Osteoblast (primary cell): ENCODE measurements around the gene TMIGD3. TPM values are rescaled to one million over a fixed set of nuclear protein-coding genes. Genes with fewer than 3 reads are reported as not detected.

ENCODE experiments used
- DNase-seq: peaks from one replicate; pipeline ENCODE4 v3.0.0; 2011; ENCODE audit warnings: low spot score, mixed read lengths; ENCODE audit not compliant: insufficient read length; ENCODE audit errors: missing footprints
- H2AFZ ChIP-seq: 2 replicates; pipeline ENCODE4 v1.6.0; 2011; ENCODE audit warnings: mild to moderate bottlenecking, low read length
- H3K27ac ChIP-seq: 2 replicates; pipeline ENCODE4 v1.5.1; 2011; ENCODE audit warnings: mild to moderate bottlenecking, low read depth, low read length, moderate library complexity
- H3K27me3 ChIP-seq: 2 replicates; pipeline ENCODE4 v1.6.0; 2012; ENCODE audit warnings: mild to moderate bottlenecking, control low read depth, inconsistent platforms, low read length, moderate library complexity; ENCODE audit not compliant: insufficient read depth
- H3K36me3 ChIP-seq: 2 replicates; pipeline ENCODE4 v1.5.1; 2011; ENCODE audit warnings: mild to moderate bottlenecking, low read length, control low read depth, moderate library complexity; ENCODE audit not compliant: insufficient read depth
- H3K4me1 ChIP-seq: 2 replicates; pipeline ENCODE4 v1.5.1; 2011; ENCODE audit warnings: mild to moderate bottlenecking, low read length, control low read depth, moderate library complexity; ENCODE audit not compliant: insufficient read depth
- H3K4me2 ChIP-seq: 2 replicates; pipeline ENCODE4 v1.6.0; 2011; ENCODE audit warnings: mild to moderate bottlenecking, low read length; ENCODE audit not compliant: insufficient read depth
- H3K4me3 ChIP-seq: fragments of 200-600 bp; sonication (generic); 3 replicates; pipeline ENCODE4 v1.5.1; 2012; ENCODE audit warnings: mild to moderate bottlenecking, low read length, inconsistent platforms; ENCODE audit not compliant: insufficient read depth
- H3K79me2 ChIP-seq: 2 replicates; pipeline ENCODE4 v1.6.0; 2012; ENCODE audit warnings: mild to moderate bottlenecking, low read length, control low read depth, inconsistent platforms; ENCODE audit not compliant: insufficient read depth
- H3K9me3 ChIP-seq: 2 replicates; pipeline ENCODE4 v1.5.1; 2011; ENCODE audit warnings: low read depth, low read length, control low read depth
- H4K20me1 ChIP-seq: 2 replicates; pipeline ENCODE4 v1.6.0; 2012; ENCODE audit warnings: mild to moderate bottlenecking, low read length, control low read depth; ENCODE audit not compliant: insufficient read depth
- CTCF ChIP-seq: IDR thresholded peaks from 2 replicates; pipeline ENCODE4 v1.5.1; 2011; ENCODE audit warnings: mild to moderate bottlenecking, low read depth, low read length, moderate library complexity; ENCODE audit errors: extremely low read depth
- total RNA-seq: library from RNA; depleted of rRNA; stranded (reverse); fragments of >200 nt; gene quantifications from 2 replicates; pipeline ENCODE4 v1.2.3, GENCODE V29; 2012

Gene TMIGD3
- total RNA-seq, 1 donor, result not detected

GRCh38 chr1:111481387-111482221, 21.8 kb downstream of the TMIGD3 start:
- DNase-seq, result peak; percentile 90
- Histone ChIP-seq H3K27me3 (no peaks in the 10 kb centered on the region), H3K4me2 (no peak overlapping the region), H3K27ac (no peak overlapping the region), H2AFZ (peak overlapping the region; percentile 72), H3K4me3 (no peak overlapping the region), H4K20me1 (no peaks in the 10 kb centered on the region), H3K9me3 (no peaks in the 10 kb centered on the region), H3K79me2 (no peaks in the 10 kb centered on the region), H3K4me1 (peaks cover 6% of the 10 kb centered on the region), H3K36me3 (no peaks in the 10 kb centered on the region)
- TF ChIP-seq CTCF, result peak; percentile 91

- Histone ChIP-seq H3K79me2 (no peaks in the 10 kb centered on the region), H3K4me2 (no peak overlapping the region), H3K9me3 (no peaks in the 10 kb centered on the region), H3K4me3 (no peak overlapping the region), H3K36me3 (no peaks in the 10 kb centered on the region), H3K27ac (no peak overlapping the region), H2AFZ (no peak overlapping the region), H4K20me1 (no peaks in the 10 kb centered on the region), H3K27me3 (no peaks in the 10 kb centered on the region), H3K4me1 (peaks cover 13% of the 10 kb centered on the region)
- no peak for DNase-seq
- TF ChIP-seq CTCF, result no peak
These were observed 22.8 kb downstream of the TMIGD3 start for GRCh38 chr1:111480674-111481073.

GRCh38 chr1:111476761-111477309, 26.6 kb downstream of the TMIGD3 start:
- no peak for TF ChIP-seq CTCF
- no peak overlapping the region for H3K4me3 ChIP-seq
- H3K4me2 ChIP-seq, result no peak overlapping the region
- no peak overlapping the region for H2AFZ ChIP-seq
- no peaks in the 10 kb centered on the region for H3K27me3 ChIP-seq
- no peaks in the 10 kb centered on the region for H3K79me2 ChIP-seq
- H3K4me1 ChIP-seq, result peaks cover 28% of the 10 kb centered on the region
- H3K36me3 ChIP-seq, result peaks cover 5% of the 10 kb centered on the region
- H4K20me1 ChIP-seq, result no peaks in the 10 kb centered on the region
- H3K27ac ChIP-seq, result no peak overlapping the region
- no peaks in the 10 kb centered on the region for H3K9me3 ChIP-seq
- DNase-seq, result peak; percentile 21

- Histone ChIP-seq H3K27me3 (no peaks in the 10 kb centered on the region), H3K4me2 (no peak overlapping the region), H3K4me1 (peaks cover 28% of the 10 kb centered on the region), H3K36me3 (peaks cover 6% of the 10 kb centered on the region), H3K4me3 (no peak overlapping the region), H3K9me3 (no peaks in the 10 kb centered on the region), H3K27ac (no peak overlapping the region), H3K79me2 (no peaks in the 10 kb centered on the region), H2AFZ (no peak overlapping the region), H4K20me1 (no peaks in the 10 kb centered on the region)
- no peak for DNase-seq
- TF ChIP-seq CTCF, result no peak
These were observed 27.2 kb downstream of the TMIGD3 start for GRCh38 chr1:111476214-111476613.
